SK-N-SH (cell line): ENCODE data around the gene GPATCH2L. TPM values are rescaled to one million over a fixed set of nuclear protein-coding genes. Genes with fewer than 3 reads are reported as not detected.

Experiments used
- CTCF ChIA-PET: fragments of 300-600, 350-600 bp; formaldehyde crosslinking; extraction: SDS; loops from one replicate; lab custom pipeline; 2021; lab: Yijun Ruan, JAX
- POLR2A ChIA-PET: fragments of 350-600 bp; sonication (Branson Sonifier 250); formaldehyde crosslinking; extraction: SDS; loops from one replicate; lab custom pipeline; 2020; ENCODE audit warnings: antibody characterized with exemption, inconsistent platforms; lab: Yijun Ruan, JAX
- DNase-seq: peaks from one replicate; pipeline ENCODE4 v3.0.0; 2012
- H2AFZ ChIP-seq: fragments of 200-600 bp; sonication (generic); 2 replicates; pipeline ENCODE4 v1.8.1; 2016; ENCODE audit warnings: antibody characterized with exemption, mild to moderate bottlenecking, low read depth
- H3F3A ChIP-seq: fragments of 200-600 bp; sonication (generic); replicated peaks from 2 replicates; pipeline ENCODE3; 2016; ENCODE audit warnings: antibody characterized with exemption, mild to moderate bottlenecking; ENCODE audit not compliant: insufficient read depth
- H3K27ac ChIP-seq, 2 experiments: fragments of 200-500 bp in 1 of 2; fragments of 200-600 bp in 1 of 2; sonication (Bioruptor generic) in 1 of 2; sonication (generic), shearing (Covaris generic) in 1 of 2; 2 replicates each; pipeline versions ENCODE4 v1.5.1 to v1.6.1; 2014 to 2016; ENCODE audit warnings: low read depth in 2 of 2, inconsistent platforms in 1 of 2, low read length in 1 of 2, mild to moderate bottlenecking in 1 of 2, mixed read lengths in 1 of 2
- H3K27me3 ChIP-seq: fragments of 200-600 bp; sonication (generic), shearing (Covaris generic); 2 replicates; pipeline ENCODE4 v1.6.1; 2016; ENCODE audit warnings: mixed run types; ENCODE audit not compliant: insufficient read depth
- H3K36me3 ChIP-seq, 2 experiments: fragments of 200-500 bp in 1 of 2; fragments of 200-600 bp in 1 of 2; sonication (Bioruptor generic) in 1 of 2; sonication (generic) in 1 of 2; replicated peaks in 1 of 2; 2 replicates each; pipeline versions ENCODE3 to v1.5.1; 2014 to 2016; ENCODE audit warnings: low read length in 1 of 2, mild to moderate bottlenecking in 1 of 2; ENCODE audit not compliant: insufficient read depth in 2 of 2, control insufficient read depth in 1 of 2
- H3K4me1 ChIP-seq, 2 experiments: fragments of 200-500 bp in 1 of 2; fragments of 200-600 bp in 1 of 2; sonication (Bioruptor generic) in 1 of 2; sonication (generic), shearing (Covaris generic) in 1 of 2; 2 replicates each; pipeline versions ENCODE4 v1.5.1 to v1.6.1; 2014 to 2016; ENCODE audit warnings: low read depth in 1 of 2, low read length in 1 of 2, mixed run types in 1 of 2; ENCODE audit not compliant: insufficient read depth in 2 of 2, control insufficient read depth in 1 of 2
- H3K4me2 ChIP-seq: fragments of 200-600 bp; sonication (generic), shearing (Covaris generic); 2 replicates; pipeline ENCODE4 v1.6.1; 2017; ENCODE audit warnings: mixed run types
- H3K4me3 ChIP-seq, 2 experiments: fragments of 200-500 bp in 1 of 2; fragments of 200-600 bp in 1 of 2; sonication (Bioruptor generic) in 1 of 2; sonication (generic), shearing (Covaris generic) in 1 of 2; 2 replicates each; pipeline versions ENCODE4 v1.5.1 to v1.8.1; 2014 to 2016; ENCODE audit warnings: low read depth in 2 of 2, inconsistent platforms in 1 of 2, low read length in 1 of 2, mild to moderate bottlenecking in 1 of 2, mixed read lengths in 1 of 2, moderate library complexity in 1 of 2
- H3K79me2 ChIP-seq: fragments of 200-600 bp; sonication (generic); 2 replicates; pipeline ENCODE4 v1.8.1; 2017; ENCODE audit warnings: mild to moderate bottlenecking; ENCODE audit not compliant: insufficient read depth
- H3K9ac ChIP-seq: fragments of 200-600 bp; sonication (generic); 2 replicates; pipeline ENCODE4 v1.6.1; 2017; ENCODE audit warnings: mixed run types
- H3K9me2 ChIP-seq: fragments of 200-600 bp; sonication (generic); 2 replicates; pipeline ENCODE4 v1.6.1; 2017; ENCODE audit warnings: mixed run types
- H3K9me3 ChIP-seq: fragments of 200-600 bp; sonication (generic); 2 replicates; pipeline ENCODE4 v1.6.1; 2017; ENCODE audit warnings: mixed run types, mild to moderate bottlenecking, moderate library complexity
- H4K20me1 ChIP-seq: fragments of 200-600 bp; sonication (generic); 2 replicates; pipeline ENCODE4 v1.6.1; 2017; ENCODE audit warnings: mild to moderate bottlenecking, mixed run types; ENCODE audit not compliant: insufficient read depth
- CHD2 ChIP-seq: fragments of 150-350 bp; IDR thresholded peaks from 2 replicates; pipeline ENCODE4 v1.6.1; 2018; ENCODE audit warnings: low read length; ENCODE audit not compliant: partially characterized antibody
- FOSL2 ChIP-seq: IDR thresholded peaks from 2 replicates; pipeline ENCODE4 v1.4.0; 2012; ENCODE audit warnings: low read depth, mild to moderate bottlenecking, moderate library complexity, borderline replicate concordance
- FOXM1 ChIP-seq: IDR thresholded peaks from 2 replicates; pipeline ENCODE4 v1.4.0; 2012; ENCODE audit warnings: low read depth, mild to moderate bottlenecking
- MEF2A ChIP-seq: IDR thresholded peaks from 2 replicates; pipeline ENCODE4 v1.4.0; 2012; ENCODE audit warnings: low read depth, borderline replicate concordance
- MXI1 ChIP-seq: IDR thresholded peaks from 2 replicates; pipeline ENCODE4 v1.6.1; 2012; ENCODE audit warnings: mild to moderate bottlenecking, low read depth, low read length, improper control_type of control experiment
- NFIC ChIP-seq: IDR thresholded peaks from 2 replicates; pipeline ENCODE4 v1.4.0; 2012; ENCODE audit warnings: borderline replicate concordance
- NRF1 ChIP-seq: IDR thresholded peaks from 2 replicates; pipeline ENCODE4 v1.6.1; 2012; ENCODE audit warnings: low read depth, mild to moderate bottlenecking, low read length
- POLR2AphosphoS5 ChIP-seq: IDR thresholded peaks from 2 replicates; pipeline ENCODE4 v1.6.1; 2012; ENCODE audit warnings: low read depth, low read length
- RAD21 ChIP-seq: IDR thresholded peaks from 2 replicates; pipeline ENCODE4 v1.6.1; 2012; ENCODE audit warnings: mild to moderate bottlenecking, low read length
- RFX5 ChIP-seq: IDR thresholded peaks from 2 replicates; pipeline ENCODE4 v1.6.1; 2012; ENCODE audit warnings: mild to moderate bottlenecking, improper control_type of control experiment, low read length
- SIN3A ChIP-seq: IDR thresholded peaks from 2 replicates; pipeline ENCODE4 v1.6.1; 2012; ENCODE audit warnings: low read depth, mild to moderate bottlenecking, low read length, moderate library complexity, borderline replicate concordance
- SMC3 ChIP-seq: IDR thresholded peaks from 2 replicates; pipeline ENCODE4 v1.6.1; 2012; ENCODE audit warnings: low read depth, low read length, improper control_type of control experiment
- TAF1 ChIP-seq: IDR thresholded peaks from 2 replicates; pipeline ENCODE4 v1.6.1; 2012; ENCODE audit warnings: low read depth, mild to moderate bottlenecking, low read length, moderate library complexity, borderline replicate concordance
- TEAD4 ChIP-seq: IDR thresholded peaks from 2 replicates; pipeline ENCODE4 v1.4.0; 2012; ENCODE audit warnings: mild to moderate bottlenecking, borderline replicate concordance; ENCODE audit not compliant: insufficient read depth
- YY1 ChIP-seq: IDR thresholded peaks from 2 replicates; pipeline ENCODE4 v1.4.0; 2012; ENCODE audit warnings: low read depth, mild to moderate bottlenecking
- WGBS: methylation state at CpG from one replicate; pipeline ENCODE4 v1.1.6; 2017; ENCODE audit warnings: low lambda C conversion rate; 5-methylcytosine and 5-hydroxymethylcytosine counted together
- polyA plus RNA-seq, 3 experiments: library from polyadenylated mRNA; depleted of rRNA; stranded (reverse); fragments of >200 nt; gene quantifications; 2 replicates each; pipeline ENCODE4 v1.2.3, GENCODE V29; 2012
- TF ChIP-seq, protein P1 (sequence below): IDR thresholded peaks from 2 replicates; pipeline ENCODE4; 2012
- TF ChIP-seq, protein P2 (sequence below): fragments of 150-350 bp; IDR thresholded peaks from 2 replicates; pipeline ENCODE4 v1.6.1; 2016; ENCODE audit warnings: mild to moderate bottlenecking, low read depth, low read length
- TF ChIP-seq, protein P3 (sequence below): IDR thresholded peaks from 2 replicates; pipeline ENCODE4 v1.4.0; 2012; ENCODE audit warnings: low read depth
- TF ChIP-seq, protein P4 (sequence below): fragments of 200-600 bp; sonication (generic); IDR thresholded peaks from 2 replicates; pipeline ENCODE4 v1.6.1; 2017; ENCODE audit warnings: antibody characterized with exemption, mild to moderate bottlenecking, moderate library complexity

Gene GPATCH2L
- polyA plus RNA-seq, 1 of the 3 experiments (the other 2 are of a cell fraction): 17.7 TPM

DNA sequence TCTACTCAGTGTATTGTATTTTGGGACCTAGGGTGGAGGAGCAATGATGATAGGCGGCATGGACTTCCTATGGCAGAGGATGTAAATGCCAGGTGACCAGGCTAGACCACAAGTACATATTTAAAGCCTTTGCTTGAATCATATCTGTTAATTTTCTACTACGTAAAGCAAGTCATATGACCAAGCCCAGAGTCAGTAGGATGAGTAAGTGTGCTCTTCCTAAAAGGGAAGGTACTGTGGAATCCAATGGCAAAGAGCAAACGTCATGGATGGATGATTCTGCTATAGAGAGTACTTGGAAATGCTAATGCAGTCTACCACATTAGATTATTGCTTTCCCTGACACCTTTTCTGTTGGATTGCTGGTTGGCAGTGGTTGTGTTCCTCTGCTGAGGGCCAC, 16.8 kb downstream of the GPATCH2L start:
- peaks cover 52 to 71% of the 10 kb centered on the region in 2 experiments for H3K36me3 ChIP-seq

DNA sequence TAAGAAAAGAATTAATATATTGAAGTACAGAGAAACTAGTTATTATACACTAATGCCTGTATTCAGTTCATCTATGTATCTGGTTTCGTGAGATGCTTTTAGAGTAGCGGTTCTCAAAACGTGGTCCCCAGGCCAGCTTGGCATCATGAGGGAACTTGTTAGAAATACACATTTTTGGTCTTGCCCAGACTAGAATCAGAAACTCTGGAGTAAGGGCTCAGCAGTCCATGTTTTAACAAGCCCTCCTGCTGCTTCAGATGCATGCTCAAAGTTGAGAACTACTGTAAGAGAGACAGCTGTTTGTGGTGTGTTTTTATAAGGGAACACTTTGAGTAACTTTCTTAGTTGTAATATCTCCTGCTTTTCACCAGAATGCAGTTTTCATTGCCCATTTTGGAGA, 18.1 kb downstream of the GPATCH2L start:
- Histone ChIP-seq H3K9me2 (no peaks in the 10 kb centered on the region), H4K20me1 (peaks cover 68% of the 10 kb centered on the region), H3K4me3 (no peak overlapping the region), H3K4me1 (no peaks in the 10 kb centered on the region), H3K4me2 (no peak overlapping the region), H3K79me2 (peaks cover 79% of the 10 kb centered on the region), H3K27me3 (no peaks in the 10 kb centered on the region), H3K9me3 (no peaks in the 10 kb centered on the region), H3K9ac (no peak overlapping the region), H2AFZ (no peak overlapping the region), H3K27ac (no peak overlapping the region), H3K36me3 (peaks cover 60 to 73% of the 10 kb centered on the region in 2 experiments), H3F3A (no peaks in the 10 kb centered on the region)
- TF ChIP-seq MEF2A (no peak), CHD2 (no peak), SIN3A (no peak), POLR2AphosphoS5 (no peak), FOSL2 (no peak), FOXM1 (no peak), TAF1 (no peak), TEAD4 (no peak), SMC3 (no peak)
- TF ChIP-seq, protein P1, sequence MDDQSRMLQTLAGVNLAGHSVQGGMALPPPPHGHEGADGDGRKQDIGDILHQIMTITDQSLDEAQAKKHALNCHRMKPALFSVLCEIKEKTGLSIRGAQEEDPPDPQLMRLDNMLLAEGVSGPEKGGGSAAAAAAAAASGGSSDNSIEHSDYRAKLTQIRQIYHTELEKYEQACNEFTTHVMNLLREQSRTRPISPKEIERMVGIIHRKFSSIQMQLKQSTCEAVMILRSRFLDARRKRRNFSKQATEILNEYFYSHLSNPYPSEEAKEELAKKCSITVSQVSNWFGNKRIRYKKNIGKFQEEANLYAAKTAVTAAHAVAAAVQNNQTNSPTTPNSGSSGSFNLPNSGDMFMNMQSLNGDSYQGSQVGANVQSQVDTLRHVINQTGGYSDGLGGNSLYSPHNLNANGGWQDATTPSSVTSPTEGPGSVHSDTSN: no peak
- 97% methylated on average over 3 of the region's 3 CpGs for WGBS
- ChIA-PET CTCF (no interaction called here), POLR2A (interaction anchor here (0.7 kb wide), 1 partner anchor 206 kb away, joined by 7 read pairs; the partner anchor contains the start of gene ESRRB)
- no peak for DNase-seq

More for the DNA sequence above, 16.8 kb downstream of the GPATCH2L start:
- no peak overlapping the region for H3K4me3 ChIP-seq
- no peaks in the 10 kb centered on the region for H3K9me3 ChIP-seq
- H3K79me2 ChIP-seq: peaks cover 84% of the 10 kb centered on the region
- TF ChIP-seq YY1 (no peak), MXI1 (no peak), CHD2 (no peak), NRF1 (no peak), RFX5 (no peak), RAD21 (no peak), MEF2A (no peak), TEAD4 (no peak), NFIC (no peak)
- TF ChIP-seq, protein P2, sequence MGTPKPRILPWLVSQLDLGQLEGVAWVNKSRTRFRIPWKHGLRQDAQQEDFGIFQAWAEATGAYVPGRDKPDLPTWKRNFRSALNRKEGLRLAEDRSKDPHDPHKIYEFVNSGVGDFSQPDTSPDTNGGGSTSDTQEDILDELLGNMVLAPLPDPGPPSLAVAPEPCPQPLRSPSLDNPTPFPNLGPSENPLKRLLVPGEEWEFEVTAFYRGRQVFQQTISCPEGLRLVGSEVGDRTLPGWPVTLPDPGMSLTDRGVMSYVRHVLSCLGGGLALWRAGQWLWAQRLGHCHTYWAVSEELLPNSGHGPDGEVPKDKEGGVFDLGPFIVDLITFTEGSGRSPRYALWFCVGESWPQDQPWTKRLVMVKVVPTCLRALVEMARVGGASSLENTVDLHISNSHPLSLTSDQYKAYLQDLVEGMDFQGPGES: no peak
- TF ChIP-seq, protein P3, sequence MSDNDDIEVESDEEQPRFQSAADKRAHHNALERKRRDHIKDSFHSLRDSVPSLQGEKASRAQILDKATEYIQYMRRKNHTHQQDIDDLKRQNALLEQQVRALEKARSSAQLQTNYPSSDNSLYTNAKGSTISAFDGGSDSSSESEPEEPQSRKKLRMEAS: no peak
- TF ChIP-seq, protein P4, sequence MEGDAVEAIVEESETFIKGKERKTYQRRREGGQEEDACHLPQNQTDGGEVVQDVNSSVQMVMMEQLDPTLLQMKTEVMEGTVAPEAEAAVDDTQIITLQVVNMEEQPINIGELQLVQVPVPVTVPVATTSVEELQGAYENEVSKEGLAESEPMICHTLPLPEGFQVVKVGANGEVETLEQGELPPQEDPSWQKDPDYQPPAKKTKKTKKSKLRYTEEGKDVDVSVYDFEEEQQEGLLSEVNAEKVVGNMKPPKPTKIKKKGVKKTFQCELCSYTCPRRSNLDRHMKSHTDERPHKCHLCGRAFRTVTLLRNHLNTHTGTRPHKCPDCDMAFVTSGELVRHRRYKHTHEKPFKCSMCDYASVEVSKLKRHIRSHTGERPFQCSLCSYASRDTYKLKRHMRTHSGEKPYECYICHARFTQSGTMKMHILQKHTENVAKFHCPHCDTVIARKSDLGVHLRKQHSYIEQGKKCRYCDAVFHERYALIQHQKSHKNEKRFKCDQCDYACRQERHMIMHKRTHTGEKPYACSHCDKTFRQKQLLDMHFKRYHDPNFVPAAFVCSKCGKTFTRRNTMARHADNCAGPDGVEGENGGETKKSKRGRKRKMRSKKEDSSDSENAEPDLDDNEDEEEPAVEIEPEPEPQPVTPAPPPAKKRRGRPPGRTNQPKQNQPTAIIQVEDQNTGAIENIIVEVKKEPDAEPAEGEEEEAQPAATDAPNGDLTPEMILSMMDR: no peak
- TF ChIP-seq, protein P1: no peak
- H3K4me1 ChIP-seq: no peaks in the 10 kb centered on the region
- no peak overlapping the region for H3K9ac ChIP-seq
- H3K4me2 ChIP-seq: no peak overlapping the region
- H3K27ac ChIP-seq: no peak overlapping the region
- H3K9me2 ChIP-seq: no peaks in the 10 kb centered on the region
- CTCF ChIA-PET: no interaction called here
- H2AFZ ChIP-seq: no peak overlapping the region
- no peaks in the 10 kb centered on the region for H3F3A ChIP-seq
- H4K20me1 ChIP-seq: peaks cover 74% of the 10 kb centered on the region
- POLR2A ChIA-PET: no interaction called here
- no peak for DNase-seq
- WGBS: 86% methylated on average over 3 of the region's 3 CpGs
- H3K27me3 ChIP-seq: no peaks in the 10 kb centered on the region
